Measurements from ENCODE around the gene FOXK1.
"Not testable (repeated sequence)": the region's sequence is repeated elsewhere in the genome, so short reads cannot be mapped to it uniquely, and the experiment has no call there.

FOXK1 gene

GRCh38 chr7:4783292-4783652 is 101.2 kb downstream of the FOXK1 start:
- DNase-seq (ENCODE audit: low read depth in 3 of 3, low spot score in 1 of 3), result no peak

GRCh38 chr7:4783762-4784351 is 101.8 kb downstream of the FOXK1 start:
- DNase-seq (ENCODE audit: low read depth in 3 of 3, low spot score in 1 of 3), result no peak

DNA sequence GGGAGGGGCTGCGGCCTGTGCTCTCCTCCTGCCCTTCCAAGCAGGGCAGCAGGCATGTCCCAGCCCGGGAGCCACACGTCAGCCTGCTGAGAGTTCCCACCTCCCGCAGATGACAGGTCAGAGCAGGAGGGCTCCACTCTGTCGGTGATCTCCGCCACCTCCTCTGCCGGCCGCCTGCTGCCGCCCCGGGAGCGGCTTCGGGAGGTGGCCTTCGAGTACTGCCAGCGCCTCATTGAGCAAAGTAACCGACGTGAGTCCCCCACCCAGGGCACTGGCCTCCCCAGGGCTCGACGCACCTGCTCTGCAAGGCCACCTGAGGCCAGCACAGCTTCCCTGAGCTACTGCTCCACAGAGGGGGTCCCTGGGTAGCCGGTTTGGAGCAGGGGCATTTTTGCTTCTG is 102.7 kb downstream of the FOXK1 start:
- no peak for DNase-seq (ENCODE audit: low read depth in 3 of 3, low spot score in 1 of 3)

- no peak for DNase-seq (ENCODE audit: low read depth in 3 of 3, low spot score in 1 of 3)
Measured at GRCh38 chr7:4785371-4785770, 103.3 kb downstream of the FOXK1 start.

GRCh38 chr7:4786015-4786414 is 103.9 kb downstream of the FOXK1 start:
- DNase-seq (ENCODE audit: low read depth in 3 of 3, low spot score in 1 of 3), result no peak

GRCh38 chr7:4787541-4787940 is 105.4 kb downstream of the FOXK1 start:
- no peak for DNase-seq (ENCODE audit: low read depth in 3 of 3, low spot score in 1 of 3)

DNA sequence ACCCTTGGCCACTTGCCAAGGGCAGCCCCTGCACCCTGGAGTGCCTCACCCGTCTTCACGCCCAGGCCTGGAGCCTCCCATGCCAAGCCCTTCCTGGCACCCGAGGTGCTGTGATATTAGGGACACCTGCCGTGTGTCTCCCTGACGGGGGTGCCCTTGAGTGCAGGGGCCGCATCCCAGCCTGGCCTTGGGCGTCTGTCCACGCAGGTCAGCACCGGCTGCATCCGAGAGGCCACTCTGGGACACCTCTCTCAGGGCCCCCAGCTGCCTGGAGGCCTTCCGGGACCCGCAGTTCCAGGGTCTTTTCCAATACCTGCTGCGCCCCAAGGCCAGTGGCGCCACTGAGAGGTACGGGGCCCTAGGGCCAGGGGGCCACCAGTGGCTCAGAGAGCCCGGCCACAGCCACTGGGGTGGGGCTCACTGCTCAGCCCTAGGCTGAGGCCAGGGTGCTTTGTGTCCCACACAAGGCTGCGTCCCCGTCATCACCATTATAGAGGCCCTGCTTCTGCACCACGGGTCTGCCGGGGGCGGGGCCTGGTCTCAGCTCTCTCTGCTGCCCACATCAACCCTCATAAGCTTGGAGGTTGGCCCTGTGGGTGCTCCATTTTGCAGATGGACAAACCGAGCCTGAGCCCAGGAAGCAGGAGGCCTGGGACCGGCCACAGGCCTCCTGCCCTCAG is 106.0 kb downstream of the FOXK1 start:
- DNase-seq (ENCODE audit: low read depth in 3 of 3, low spot score in 1 of 3), result no peak

- no peak for DNase-seq (ENCODE audit: low read depth in 3 of 3, low spot score in 1 of 3)
Measured at GRCh38 chr7:4788627-4789189, 106.6 kb downstream of the FOXK1 start.

DNA sequence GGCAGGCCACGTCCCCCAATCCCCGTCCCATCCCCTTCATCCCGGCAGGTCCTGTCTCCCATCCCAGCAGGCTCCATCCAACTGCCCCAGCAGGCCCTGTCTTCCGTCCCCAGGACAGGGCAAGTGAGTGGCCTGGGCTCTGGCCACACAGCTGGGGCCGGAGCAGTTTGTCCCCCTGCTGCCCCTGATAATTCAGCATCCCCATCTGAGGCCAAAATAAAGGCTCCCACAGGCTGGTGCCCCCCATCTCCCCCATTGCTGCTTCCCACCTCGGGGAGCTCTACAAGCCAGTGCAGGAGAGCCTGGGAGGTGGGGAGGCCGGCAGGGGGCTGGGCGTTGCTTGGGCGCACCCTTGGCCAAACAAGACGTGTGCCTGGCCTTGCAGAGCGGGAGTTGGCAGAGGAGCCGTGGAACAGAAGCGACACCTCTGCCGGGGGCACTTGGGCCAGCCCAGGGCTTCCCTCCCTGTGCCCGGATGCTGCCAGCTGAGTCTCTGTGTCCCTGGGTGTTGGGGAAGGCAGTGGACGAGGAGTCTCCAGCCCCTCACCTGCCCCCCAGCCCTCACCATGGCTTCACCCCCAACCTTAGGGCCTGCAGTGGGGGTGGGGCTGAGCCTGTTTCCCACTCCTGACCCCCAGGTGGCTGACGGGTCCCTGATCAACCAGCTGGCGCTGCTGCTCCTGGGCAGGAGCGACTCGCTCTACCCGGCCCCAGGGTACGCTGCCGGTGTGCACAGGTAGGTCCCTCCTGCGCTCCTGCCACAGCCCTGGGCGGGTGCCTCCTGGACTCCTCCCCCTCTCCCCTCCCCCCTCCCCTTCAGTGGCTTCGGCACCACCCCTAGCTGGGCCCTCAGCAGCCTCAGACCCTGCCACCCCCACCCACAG is 107.3 kb downstream of the FOXK1 start:
- no peak for DNase-seq (ENCODE audit: low read depth in 3 of 3, low spot score in 1 of 3)

- no peak for DNase-seq (ENCODE audit: low read depth in 3 of 3, low spot score in 1 of 3)
Measured at GRCh38 chr7:4790078-4790465, 108.0 kb downstream of the FOXK1 start.

- no peak for DNase-seq (ENCODE audit: low read depth in 3 of 3, low spot score in 1 of 3)
Measured at GRCh38 chr7:4790516-4790991, 108.5 kb downstream of the FOXK1 start.

DNA sequence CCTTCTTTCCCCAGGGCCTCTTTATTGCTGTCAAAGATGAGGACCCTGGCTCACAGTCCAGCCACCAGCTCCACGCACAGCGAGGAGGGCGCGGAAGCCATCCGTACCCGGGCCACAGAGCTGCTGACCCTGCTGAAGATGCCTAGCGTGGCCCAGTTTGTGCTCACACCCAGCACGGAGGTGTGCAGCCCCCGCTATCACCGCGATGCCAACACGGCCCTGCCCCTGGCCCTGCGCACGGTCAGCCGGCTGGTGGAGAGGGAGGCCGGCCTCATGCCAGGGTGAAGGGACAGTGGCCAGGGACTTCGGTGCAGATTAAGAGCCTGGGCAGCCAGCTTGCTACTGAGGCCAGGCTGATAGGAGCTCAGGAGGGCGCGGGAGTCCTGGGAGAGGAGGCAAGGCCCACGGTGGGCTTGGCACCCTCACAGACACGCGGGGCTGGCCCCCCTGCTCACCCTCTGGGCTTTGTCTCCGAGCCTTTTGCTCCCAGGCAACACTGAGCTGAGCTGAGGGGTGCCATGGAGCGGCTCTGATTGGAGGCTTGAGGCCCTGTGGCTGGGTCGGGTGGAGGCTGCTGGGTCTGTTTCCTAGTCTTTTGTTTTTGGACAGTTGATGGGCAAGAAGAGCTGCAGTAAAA is 109.1 kb downstream of the FOXK1 start:
- DNase-seq (ENCODE audit: low read depth in 3 of 3, low spot score in 1 of 3), result no peak

DNA sequence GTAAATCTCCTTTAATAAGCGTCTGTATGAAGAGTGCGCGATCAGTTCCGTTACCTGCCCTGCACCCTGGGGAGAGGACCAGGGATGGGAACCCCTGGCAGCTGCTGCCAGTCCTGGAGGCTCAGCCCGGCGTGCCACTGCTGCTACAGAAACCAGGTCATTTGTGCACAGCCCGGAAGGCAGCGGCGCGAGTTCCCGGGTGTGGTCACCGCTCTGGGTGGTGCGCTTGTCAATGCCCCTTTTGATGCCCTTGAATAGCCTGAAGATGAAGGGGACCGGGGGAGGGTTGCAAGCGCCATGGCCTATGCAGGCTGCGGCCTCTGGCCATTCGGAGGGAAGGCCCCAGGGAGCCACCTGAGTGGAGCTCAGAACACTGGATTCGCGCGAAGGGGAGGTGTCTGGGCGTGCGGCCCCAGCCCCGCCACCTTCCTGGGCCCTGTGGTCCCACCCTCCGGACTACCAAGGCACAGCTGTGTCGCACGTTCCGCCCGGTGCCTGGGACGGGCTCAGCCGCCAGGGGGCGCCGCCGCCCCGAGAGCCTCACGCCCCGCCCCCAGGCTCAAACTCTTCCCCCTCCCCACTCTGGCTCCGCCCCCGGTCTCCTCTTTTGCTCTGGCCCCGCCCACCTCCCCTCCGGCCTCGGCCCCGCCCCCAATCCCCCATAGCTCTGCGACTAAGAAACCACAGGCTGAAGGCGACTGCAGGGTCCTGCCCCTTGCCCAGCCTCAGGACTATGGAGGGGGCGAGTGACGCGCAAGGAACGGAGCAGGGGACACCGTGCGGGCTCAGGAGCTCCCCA is 109.8 kb downstream of the FOXK1 start:
- peak; percentile 60 to 82 (median 70) for DNase-seq (ENCODE audit: low read depth in 3 of 3, low spot score in 1 of 3)

DNA sequence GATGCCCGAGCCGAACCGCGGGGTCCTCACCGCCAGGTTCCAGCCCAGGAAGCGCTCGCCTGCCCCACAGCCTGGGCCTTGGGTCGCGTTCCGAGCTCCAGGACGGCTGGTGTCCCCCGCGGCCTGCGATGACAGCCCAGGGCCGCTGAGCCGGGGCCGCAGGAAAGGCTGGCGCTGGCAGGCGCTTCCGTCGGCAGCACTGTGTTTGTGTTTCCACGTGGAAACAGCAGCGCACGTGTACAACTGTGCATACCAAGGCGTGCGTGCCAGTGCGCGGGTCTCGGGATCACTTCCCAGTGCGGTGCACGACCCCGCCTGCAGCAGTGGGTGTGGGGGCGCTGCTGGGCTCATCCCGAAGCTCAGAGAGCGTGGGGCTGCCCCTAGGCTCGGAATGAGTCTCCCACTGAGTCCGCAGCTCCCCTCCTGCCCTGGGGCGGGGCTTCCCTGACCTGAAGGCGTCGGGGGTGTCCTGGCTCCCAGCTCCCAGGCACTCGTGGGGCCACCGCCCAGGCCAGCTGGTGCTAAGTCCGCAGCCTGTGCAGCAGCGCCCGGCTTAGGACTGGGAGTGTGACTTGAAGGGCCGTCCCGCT is 110.5 kb downstream of the FOXK1 start:
- DNase-seq (ENCODE audit: low read depth in 3 of 3, low spot score in 1 of 3), result peak in 1 of 3 donors; percentile 11

- not testable (repeated sequence) for DNase-seq (ENCODE audit: low read depth in 3 of 3, low spot score in 1 of 3)
Measured at GRCh38 chr7:4793385-4793993, 111.4 kb downstream of the FOXK1 start.

DNA sequence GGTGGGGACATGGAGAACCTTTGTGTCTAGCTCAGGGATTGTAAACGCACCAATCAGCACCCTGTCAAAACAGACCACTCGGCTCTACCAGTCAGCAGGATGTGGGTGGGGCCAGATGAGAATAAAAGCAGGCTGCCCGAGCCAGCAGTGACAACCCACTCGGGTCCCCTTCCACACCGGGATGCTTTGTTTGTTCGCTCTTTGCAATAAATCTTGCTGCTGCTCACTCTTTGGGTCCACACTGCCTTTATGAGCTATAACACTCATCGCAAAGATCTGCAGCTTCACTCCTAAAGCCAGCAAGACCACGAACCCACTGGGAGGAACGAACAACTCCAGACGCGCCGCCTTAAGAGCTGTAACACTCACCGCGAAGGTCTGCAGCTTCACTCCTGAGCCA is 112.1 kb downstream of the FOXK1 start:
- DNase-seq (ENCODE audit: low read depth in 3 of 3, low spot score in 1 of 3), result not testable (repeated sequence)

DNA sequence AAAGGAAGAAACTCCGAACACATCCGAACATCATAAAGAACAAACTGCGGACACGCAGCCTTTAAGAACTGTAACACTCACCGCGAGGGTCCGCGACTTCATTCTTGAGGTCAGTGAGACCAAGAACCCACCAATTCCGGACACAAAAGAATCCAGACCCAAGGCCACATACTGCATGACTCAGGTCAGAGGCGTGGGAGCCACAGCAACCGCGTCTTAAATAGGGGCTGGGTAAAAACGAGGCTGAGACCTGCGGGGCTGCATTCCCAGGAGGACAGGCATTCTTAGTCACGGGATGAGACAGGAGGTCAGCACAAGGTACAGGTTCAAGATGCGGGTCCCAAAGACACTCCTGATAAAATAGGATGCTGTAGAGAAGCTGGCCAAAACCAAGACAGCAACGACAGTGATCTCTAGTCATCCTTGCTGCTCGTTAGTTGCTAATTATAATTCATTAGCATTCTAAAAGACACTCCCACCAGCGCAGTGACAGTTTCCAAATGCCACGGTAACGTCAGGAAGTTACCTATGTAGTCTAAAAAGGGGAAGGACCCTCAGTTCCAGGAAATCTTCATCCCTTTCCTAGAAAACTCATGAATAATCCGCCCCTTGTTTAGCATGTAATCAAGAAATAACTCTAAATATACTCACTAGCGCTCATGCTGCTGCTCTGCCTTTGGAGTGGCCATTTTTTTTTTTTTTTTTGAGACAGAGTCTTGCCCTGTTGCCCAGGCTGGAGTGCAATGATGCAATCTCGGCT is 112.7 kb downstream of the FOXK1 start:
- DNase-seq (ENCODE audit: low read depth in 3 of 3, low spot score in 1 of 3), result no peak

- no peak for DNase-seq (ENCODE audit: low read depth in 3 of 3, low spot score in 1 of 3)
Measured at GRCh38 chr7:4796453-4796852, 114.4 kb downstream of the FOXK1 start.
